Transverse colon (tissue), 4 donors: ENCODE results near the gene AIFM2. TPM values are rescaled to one million over a fixed set of nuclear protein-coding genes. Genes with fewer than 3 reads are reported as not detected.

Experiments used
- DNase-seq: peaks from one replicate; pipeline ENCODE4 v3.0.0-alpha.2; 2019
- H3K27ac ChIP-seq, 4 donors: fragments of 200-600 bp; sonication (generic); 2 replicates each; pipeline ENCODE4 v1.5.1; 2016 to 2018; ENCODE audit warnings: inconsistent platforms in 4 of 4
- H3K27me3 ChIP-seq: fragments of 200-600 bp; sonication (generic); 2 replicates; pipeline ENCODE4 v1.5.1; 2017; ENCODE audit warnings: inconsistent platforms
- H3K36me3 ChIP-seq, 4 donors: fragments of 200-600 bp; sonication (generic); 2 replicates each; pipeline ENCODE4 v1.5.1; 2017 to 2019; ENCODE audit warnings: inconsistent platforms in 4 of 4
- H3K4me1 ChIP-seq, 4 donors: fragments of 200-600 bp; sonication (generic); 2 replicates each; pipeline ENCODE4 v1.5.1; 2017 to 2020; ENCODE audit warnings: inconsistent platforms in 4 of 4
- H3K4me3 ChIP-seq, 4 donors: fragments of 200-600 bp; sonication (generic); 1 replicate in 1 of 4; 2 replicates in 3 of 4; pipeline versions ENCODE4 v1.5.1 to v1.6.1; 2017 to 2019; ENCODE audit warnings: inconsistent platforms in 4 of 4
- H3K9me3 ChIP-seq, 2 donors: fragments of 200-600 bp; sonication (generic); 2 replicates each; pipeline ENCODE4 v1.5.1; 2017 to 2019; ENCODE audit warnings: inconsistent platforms in 2 of 2
- EP300 ChIP-seq: sonication (generic); formaldehyde crosslinking; IDR thresholded peaks from one replicate; pipeline ENCODE4 v1.6.1; 2017; ENCODE audit warnings: antibody characterized with exemption, low read depth
- POLR2A ChIP-seq: fragments of 450-650 bp; IDR thresholded peaks from one replicate; pipeline ENCODE4 v1.6.1; 2016; ENCODE audit warnings: antibody characterized with exemption, mild to moderate bottlenecking, moderate library complexity
- POLR2AphosphoS5 ChIP-seq, 3 donors: sonication (generic); formaldehyde crosslinking; IDR thresholded peaks; one replicate each; pipeline ENCODE4 v1.6.1; 2016; ENCODE audit warnings: antibody characterized with exemption in 3 of 3
- WGBS, 2 donors: methylation state at CpG; one replicate each; pipeline ENCODE4 v1.1.5; 2018; ENCODE audit warnings: low coverage in 1 of 2; 5-methylcytosine and 5-hydroxymethylcytosine counted together
- in situ Hi-C, 4 donors: fragments of 200-750 bp; cut with MboI; loops; one replicate each; pipeline versions ENCODE4 v1.15.0 to v1.15.1; 2017; ENCODE audit warnings: low sequenced_read_pairs in 3 of 4, low pct_ligation_motif_present in 1 of 4, low pct_unique_long_range_greater_than_20kb in 1 of 4
- intact Hi-C: fragments of 100-400 bp; cut with DNase I; formaldehyde crosslinking; loops from one replicate; pipeline ENCODE4 v1.15.1; 2023; ENCODE audit warnings: low total_unique reads
- total RNA-seq, 4 donors: library from RNA; depleted of rRNA; stranded (reverse); fragments of >200 nt; gene quantifications; one replicate each; pipeline ENCODE4 v1.1.0, GENCODE V29; 2016
- TF ChIP-seq, protein P1 (sequence below), 5 experiments: fragments of 200-600 bp in 3 of 5; fragments of 450-650 bp in 2 of 5; sonication (generic) in 3 of 5; IDR thresholded peaks; 1 replicate in 2 of 5; 2 replicates in 3 of 5; pipeline ENCODE4 v1.5.1; 2016 to 2017; ENCODE audit warnings: antibody characterized with exemption in 5 of 5, inconsistent platforms in 3 of 5, mild to moderate bottlenecking in 2 of 5, moderate library complexity in 1 of 5

The AIFM2 gene
- total RNA-seq, 4 donors from 2014 or later = 3.8 to 27.0 (median 23.9) TPM

DNA sequence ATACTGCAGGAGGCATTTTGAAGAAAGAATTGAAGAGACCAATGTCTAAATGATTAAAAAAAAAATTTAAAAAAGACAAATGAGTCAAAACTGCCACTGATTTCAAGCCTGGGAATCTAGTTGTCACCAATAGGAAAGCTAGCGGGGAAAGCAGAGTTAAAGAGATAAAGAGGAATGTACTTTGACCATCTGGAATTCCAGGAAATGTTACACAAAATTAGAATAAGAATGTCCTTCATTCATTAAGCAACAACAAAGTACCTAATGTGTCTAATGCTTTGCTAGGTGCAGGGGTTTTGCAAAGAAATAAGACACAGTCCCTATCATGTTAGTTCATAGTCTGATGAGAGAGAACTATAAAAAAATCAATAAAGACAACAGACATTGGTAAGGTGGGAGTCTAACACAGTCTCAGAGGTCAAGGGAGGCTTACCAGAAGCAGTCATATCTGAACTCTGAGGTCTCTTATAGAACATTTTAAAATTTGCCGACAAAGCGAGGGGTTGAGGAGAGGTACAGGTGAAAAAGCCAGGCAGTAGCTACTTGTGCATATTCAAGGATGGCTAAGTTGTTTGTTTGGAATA, 22.7 kb upstream of the AIFM2 start:
- no peak overlapping the region for H3K4me3 ChIP-seq
- no peak overlapping the region for H3K27ac ChIP-seq
- TF ChIP-seq POLR2A (no peak), EP300 (no peak), POLR2AphosphoS5 (IDR thresholded peaks at IDR 0.05) (no peak)
- TF ChIP-seq, protein P1, sequence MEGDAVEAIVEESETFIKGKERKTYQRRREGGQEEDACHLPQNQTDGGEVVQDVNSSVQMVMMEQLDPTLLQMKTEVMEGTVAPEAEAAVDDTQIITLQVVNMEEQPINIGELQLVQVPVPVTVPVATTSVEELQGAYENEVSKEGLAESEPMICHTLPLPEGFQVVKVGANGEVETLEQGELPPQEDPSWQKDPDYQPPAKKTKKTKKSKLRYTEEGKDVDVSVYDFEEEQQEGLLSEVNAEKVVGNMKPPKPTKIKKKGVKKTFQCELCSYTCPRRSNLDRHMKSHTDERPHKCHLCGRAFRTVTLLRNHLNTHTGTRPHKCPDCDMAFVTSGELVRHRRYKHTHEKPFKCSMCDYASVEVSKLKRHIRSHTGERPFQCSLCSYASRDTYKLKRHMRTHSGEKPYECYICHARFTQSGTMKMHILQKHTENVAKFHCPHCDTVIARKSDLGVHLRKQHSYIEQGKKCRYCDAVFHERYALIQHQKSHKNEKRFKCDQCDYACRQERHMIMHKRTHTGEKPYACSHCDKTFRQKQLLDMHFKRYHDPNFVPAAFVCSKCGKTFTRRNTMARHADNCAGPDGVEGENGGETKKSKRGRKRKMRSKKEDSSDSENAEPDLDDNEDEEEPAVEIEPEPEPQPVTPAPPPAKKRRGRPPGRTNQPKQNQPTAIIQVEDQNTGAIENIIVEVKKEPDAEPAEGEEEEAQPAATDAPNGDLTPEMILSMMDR (IDR thresholded peaks at IDR 0.05) = no peak
- no peaks in the 10 kb centered on the region for H3K27me3 ChIP-seq
- no peaks in the 10 kb centered on the region for H3K4me1 ChIP-seq
- H3K36me3 ChIP-seq = peaks cover 0 to 81% (median 35%) of the 10 kb centered on the region in 4 donors
- DNase-seq = no peak
- in situ Hi-C loops (no loop called here), intact Hi-C loops (no loop called here)
- WGBS, 2 donors = 54 to 64% methylated on average over 3 of the region's 3 CpGs
- no peaks in the 10 kb centered on the region for H3K9me3 ChIP-seq

DNA sequence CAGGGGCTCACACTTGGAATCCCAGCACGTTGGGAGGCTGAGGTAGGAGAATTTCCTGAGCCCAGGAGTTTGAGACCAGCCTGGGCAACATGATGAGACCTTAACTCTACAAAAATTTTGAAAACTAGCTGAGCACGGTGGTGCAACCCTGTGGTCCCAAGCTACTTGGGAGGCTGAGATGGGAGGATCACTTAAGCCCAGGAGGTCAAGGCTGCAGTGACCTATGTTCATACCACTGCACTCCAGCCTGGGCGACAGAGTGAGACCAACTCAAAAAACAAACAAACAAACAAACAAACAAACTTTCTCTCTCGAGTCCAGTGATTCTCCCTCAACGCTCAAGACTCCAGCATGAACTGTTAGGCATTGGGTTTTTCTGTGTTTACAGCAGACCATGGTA, 15.9 kb upstream of the AIFM2 start:
- no peak overlapping the region for H3K4me3 ChIP-seq

DNA sequence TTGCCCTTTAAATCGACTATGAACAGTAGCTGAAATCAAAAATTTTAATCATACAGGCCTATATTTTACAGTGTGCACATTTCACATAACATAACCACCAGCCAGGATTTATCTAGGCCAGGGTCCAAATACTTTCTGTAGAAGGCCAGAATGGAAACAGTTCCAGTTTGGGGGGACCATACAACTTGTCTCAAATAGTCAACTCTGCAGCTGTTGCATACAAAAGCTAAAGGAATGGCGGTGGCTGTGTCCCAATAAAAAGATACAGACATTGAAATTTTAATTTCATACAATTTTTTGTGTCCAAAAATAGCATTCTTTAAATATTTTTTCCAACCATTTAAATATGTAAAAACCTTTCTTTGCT, 14.6 kb upstream of the AIFM2 start:
- in situ Hi-C loops = no loop called here
- H3K27ac ChIP-seq = peak overlapping the region; percentile 93 to 99 (median 98)
- WGBS, 2 donors = 14 to 22% methylated on average over 1 to 2 of the region's 2 CpGs
- no peaks in the 10 kb centered on the region for H3K27me3 ChIP-seq
- peaks cover 13 to 19% (median 17%) of the 10 kb centered on the region in 4 donors for H3K4me1 ChIP-seq
- peaks cover 0 to 17% (median 6%) of the 10 kb centered on the region in 4 donors for H3K36me3 ChIP-seq
- intact Hi-C loops = loop anchor here (5.0 kb wide), 1 partner anchor 970 kb away; no protein-coding TSS in a partner anchor
- TF ChIP-seq POLR2A (no peak), POLR2AphosphoS5 (IDR thresholded peaks at IDR 0.05) (no peak), EP300 (no peak)
- TF ChIP-seq, protein P1 (IDR thresholded peaks at IDR 0.05) = no peak
- no peak for DNase-seq
- H3K4me3 ChIP-seq = peak overlapping the region in 2 of 4 donors; percentile 78 to 86
- no peaks in the 10 kb centered on the region for H3K9me3 ChIP-seq

More for the DNA sequence above, 15.9 kb upstream of the AIFM2 start:
- intact Hi-C loops = loop anchor here (5.0 kb wide), 1 partner anchor 971 kb away; no protein-coding TSS in a partner anchor
- H3K27me3 ChIP-seq = no peaks in the 10 kb centered on the region
- 84 to 90% methylated on average over 2 to 5 of the region's 5 CpGs for WGBS, 2 donors
- DNase-seq = no peak
- H3K36me3 ChIP-seq = peaks cover 0 to 30% (median 12%) of the 10 kb centered on the region in 4 donors
- in situ Hi-C loops = no loop called here
- no peaks in the 10 kb centered on the region for H3K9me3 ChIP-seq
- peaks cover 13 to 19% (median 17%) of the 10 kb centered on the region in 4 donors for H3K4me1 ChIP-seq
- TF ChIP-seq POLR2AphosphoS5 (IDR thresholded peaks at IDR 0.05) = no peak
- H3K27ac ChIP-seq = no peak overlapping the region

DNA sequence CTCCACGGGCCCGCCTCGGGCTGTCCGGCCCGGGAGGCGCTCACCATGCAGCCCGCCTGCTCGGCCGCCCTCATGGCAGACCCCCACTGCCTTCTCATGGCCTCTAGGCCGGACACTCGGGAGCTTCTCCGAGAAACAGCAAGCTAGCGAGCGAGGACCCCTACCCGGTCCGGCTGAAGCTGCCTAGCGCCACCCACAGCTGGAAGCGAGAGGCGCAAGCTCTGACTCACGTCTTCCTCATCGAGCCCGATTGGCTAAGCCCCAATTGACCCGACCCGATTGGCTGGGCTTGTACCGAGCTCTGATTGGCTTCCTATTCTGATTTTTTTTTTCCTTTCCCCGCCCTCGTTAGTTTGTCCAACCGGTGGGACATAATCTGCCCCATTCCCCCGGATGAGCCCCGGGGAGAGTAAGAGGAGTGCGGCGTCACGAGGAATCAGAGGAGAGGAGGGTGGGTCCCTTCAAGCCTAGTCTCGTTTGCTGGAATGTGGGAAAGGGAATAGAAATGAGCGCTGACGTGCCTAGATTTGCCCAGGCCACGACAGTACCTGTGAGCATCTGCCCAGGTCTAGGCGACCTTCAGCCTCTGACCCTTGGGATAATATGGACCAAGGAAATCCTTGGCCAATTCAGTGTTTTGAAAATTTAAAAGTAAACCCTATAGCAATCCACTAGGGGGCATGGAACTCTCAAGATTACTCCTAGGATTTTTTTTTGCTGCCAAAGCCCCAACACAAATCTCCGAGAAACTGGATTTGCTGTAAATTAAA, 14.0 kb upstream of the AIFM2 start, which contains the start of gene TYSND1:
TYSND1 (minus strand) TSS at position 212 of the 770 bp plus-strand sequence; CDS start at position 98, 114 bp downstream.
- no peaks in the 10 kb centered on the region for H3K9me3 ChIP-seq
- peak; percentile 98 for DNase-seq
- in situ Hi-C loops (no loop called here), intact Hi-C loops (loop anchor here (5.0 kb wide), 1 partner anchor 969 kb away; no protein-coding TSS in a partner anchor)
- TF ChIP-seq, protein P1 (IDR thresholded peaks at IDR 0.05) = peak; percentile 41 to 88 (median 69)
- no peak for TF ChIP-seq EP300
- TF ChIP-seq POLR2AphosphoS5 (IDR thresholded peaks at IDR 0.05) = peak; percentile 94 to 96 (median 95)
- peak; percentile 89 for TF ChIP-seq POLR2A
- H3K27me3 ChIP-seq = no peaks in the 10 kb centered on the region
- peak within 1 kb of the TSS; percentile 74 to 86 (median 76) for H3K4me3 ChIP-seq
- H3K4me1 ChIP-seq = peaks cover 13 to 19% (median 17%) of the 10 kb centered on the region in 4 donors
- H3K27ac ChIP-seq = peak within 1 kb of the TSS; percentile 93 to 99 (median 98)
- peaks cover 0 to 12% (median 3%) of the 10 kb centered on the region in 4 donors for H3K36me3 ChIP-seq
- WGBS, 2 donors = 0 to 1% methylated on average over 4 to 38 of the region's 39 CpGs
